Heart right ventricle (tissue), 16 donors: ENCODE results near the gene KRTAP10-6. TPM values are rescaled to one million over a fixed set of nuclear protein-coding genes. Genes with fewer than 3 reads are reported as not detected.
"Not testable (repeated sequence)": the region's sequence is repeated elsewhere in the genome, so short reads cannot be mapped to it uniquely, and the experiment has no call there.

Experiments used
- ATAC-seq, 8 donors: fragments of 200-7000 bp; cut with Tn5 transposase; one replicate each; pipeline ENCODE4 v1.9.1; 2020; ENCODE audit warnings: mild to moderate bottlenecking in 8 of 8, moderate library complexity in 8 of 8, moderate number of reproducible peaks in 1 of 8
- DNase-seq, 2 donors: peaks; one replicate each; pipeline ENCODE4 v3.0.0-alpha.2; 2020
- H3K27ac ChIP-seq, 10 donors: fragments of 200-600 bp; sonication (generic) in 2 of 10; one replicate each; pipeline versions ENCODE4 v1.5.0 to v1.8.0; 2020 to 2022; ENCODE audit warnings: mild to moderate bottlenecking in 3 of 10
- H3K27me3 ChIP-seq, 7 donors: fragments of 200-600 bp; one replicate each; pipeline ENCODE4 v1.8.0; 2021 to 2022; ENCODE audit warnings: mild to moderate bottlenecking in 2 of 7
- H3K36me3 ChIP-seq, 9 donors: fragments of 200-600 bp; sonication (generic) in 1 of 9; one replicate each; pipeline versions ENCODE4 v1.5.0 to v1.8.0; 2020 to 2022; ENCODE audit warnings: mild to moderate bottlenecking in 2 of 9
- H3K4me1 ChIP-seq, 9 donors: fragments of 200-600 bp; sonication (generic) in 1 of 9; one replicate each; pipeline versions ENCODE4 v1.5.0 to v1.8.0; 2020 to 2022; ENCODE audit warnings: mild to moderate bottlenecking in 4 of 9
- H3K4me3 ChIP-seq, 10 donors: fragments of 200-600 bp; sonication (generic) in 2 of 10; one replicate each; pipeline versions ENCODE4 v1.5.0 to v1.8.0; 2020 to 2022; ENCODE audit warnings: mild to moderate bottlenecking in 7 of 10, moderate library complexity in 2 of 10
- H3K9me3 ChIP-seq, 11 donors: fragments of 200-600 bp in 10 of 11; sonication (generic) in 2 of 11; one replicate each; pipeline versions ENCODE4 v1.5.0 to v1.8.0; 2013 to 2022; ENCODE audit warnings: mild to moderate bottlenecking in 2 of 11, control low read depth in 1 of 11, moderate library complexity in 1 of 11
- WGBS, 2 donors: extraction: QIAGEN DNeasy Blood & Tissue Kit; methylation state at CpG; one replicate each; pipeline ENCODE4 v1.1.7; 2013; ENCODE audit warnings: inconsistent platforms in 1 of 2; 5-methylcytosine and 5-hydroxymethylcytosine counted together
- intact Hi-C, 10 donors: fragments of 100-400 bp; cut with DNase I; formaldehyde crosslinking; loops; one replicate each; pipeline versions ENCODE4 v1.11.1 to v1.14.2; 2022
- polyA plus RNA-seq, 2 donors: library from polyadenylated mRNA; stranded (reverse); fragments of 200-250 nt; gene quantifications; one replicate each; pipeline ENCODE4 v1.2.3, GENCODE V29; 2013
- total RNA-seq, 10 donors: library from RNA; stranded (reverse); fragmentation: NEBNext Ultra II Directional in 3 of 10; extraction: Animal tissue kit (Norgen Biotek cat#: 25700) in 3 of 10; gene quantifications; one replicate each; pipeline versions ENCODE4 v1.2.1 to v1.2.4, GENCODE V29; 2021 to 2023
- TF ChIP-seq, protein P1 (sequence below), 9 donors: fragments of 200-600 bp; sonication (generic) in 2 of 9; IDR thresholded peaks; one replicate each; pipeline versions ENCODE4 v1.5.0 to v1.8.0; 2021 to 2022; ENCODE audit warnings: antibody characterized with exemption in 9 of 9, mild to moderate bottlenecking in 5 of 9, moderate library complexity in 1 of 9
- donor health status: Arrhythmogenic right ventricular cardiomyopathy.
- donor health status: ischemic (EF 13 %, LVEDD 7.1; RV severe dilation, severe dysfunction).
- donor health status: healthy with polysubstance abuse.
- donor health status: DM: no; HTN: yes; CAD: no.
- donor health status: DM: no; HTN: no; CAD: no.
- donor health status: ischemic (EF 25% LVEDD 6.9; RV normal size, moderate dysfunction).
- donor health status: ischemic (EF 25% LVEDD 5.7; RV mildly dilated, moderate dysfunction).
- donor health status: healthy.
- donor health status: DM: yes; HTN: yes; CAD: no.
- donor health status: Ischemic cardiomyopathy.
- donor health status: ischemic (EF 35%, LVEDD 5.7; RV mildly dilated, moderate dysfunction).
- donor health status: nonischemic (EF 11% LVEDD 7.7; RV severe dilation, severe dysfunction).
- donor health status: DM: yes; HTN: yes; CAD: no.
- donor health status: PGD.
- donor health status: ischemic (EF 29% LVEDD 5.4; RV normal size, mild dysfunction).
- donor health status: nonischemic (EF 23%, LVEDD 6.1; RV moderate dilation, normal function).

KRTAP10-6 gene
- total and polyA plus RNA-seq, 12 donors, result not detected

DNA sequence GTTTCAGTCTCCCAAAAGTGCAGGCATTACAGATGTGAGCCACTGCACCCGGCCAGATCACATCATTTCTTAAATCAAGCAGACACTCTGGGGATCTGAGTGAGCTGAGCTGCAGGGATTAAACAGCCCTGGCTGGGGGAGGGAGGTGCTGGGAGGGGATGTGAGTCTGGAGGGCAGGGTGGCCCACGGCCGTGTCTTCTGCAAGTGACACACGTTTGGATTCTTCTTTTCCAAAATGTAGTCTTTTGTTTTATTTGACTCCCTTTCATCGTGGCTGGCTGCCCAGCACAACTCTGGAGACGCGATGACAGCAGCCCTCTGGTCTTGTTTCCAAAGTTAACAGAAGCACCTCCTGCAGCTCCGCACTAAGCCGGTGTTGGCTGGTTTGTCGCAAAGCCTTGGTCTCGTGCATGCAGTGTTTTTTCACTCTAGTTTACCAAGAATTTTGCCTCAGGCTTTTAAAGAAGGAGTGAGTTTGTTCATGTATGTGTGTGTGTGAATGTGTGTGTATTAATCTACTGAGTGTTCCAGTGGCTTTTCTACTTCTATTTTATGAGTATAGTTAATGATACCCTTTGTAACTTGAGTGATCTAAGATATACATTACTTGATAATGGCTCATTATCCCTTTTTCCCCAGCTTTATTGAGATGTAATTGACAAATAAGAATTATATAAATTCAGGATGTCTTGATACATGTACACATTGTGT lies 9.1 kb downstream of the KRTAP10-6 start:
- H3K4me1 ChIP-seq, result no peaks in the 10 kb centered on the region
- intact Hi-C loops, result no loop called here
- TF ChIP-seq, protein P1, sequence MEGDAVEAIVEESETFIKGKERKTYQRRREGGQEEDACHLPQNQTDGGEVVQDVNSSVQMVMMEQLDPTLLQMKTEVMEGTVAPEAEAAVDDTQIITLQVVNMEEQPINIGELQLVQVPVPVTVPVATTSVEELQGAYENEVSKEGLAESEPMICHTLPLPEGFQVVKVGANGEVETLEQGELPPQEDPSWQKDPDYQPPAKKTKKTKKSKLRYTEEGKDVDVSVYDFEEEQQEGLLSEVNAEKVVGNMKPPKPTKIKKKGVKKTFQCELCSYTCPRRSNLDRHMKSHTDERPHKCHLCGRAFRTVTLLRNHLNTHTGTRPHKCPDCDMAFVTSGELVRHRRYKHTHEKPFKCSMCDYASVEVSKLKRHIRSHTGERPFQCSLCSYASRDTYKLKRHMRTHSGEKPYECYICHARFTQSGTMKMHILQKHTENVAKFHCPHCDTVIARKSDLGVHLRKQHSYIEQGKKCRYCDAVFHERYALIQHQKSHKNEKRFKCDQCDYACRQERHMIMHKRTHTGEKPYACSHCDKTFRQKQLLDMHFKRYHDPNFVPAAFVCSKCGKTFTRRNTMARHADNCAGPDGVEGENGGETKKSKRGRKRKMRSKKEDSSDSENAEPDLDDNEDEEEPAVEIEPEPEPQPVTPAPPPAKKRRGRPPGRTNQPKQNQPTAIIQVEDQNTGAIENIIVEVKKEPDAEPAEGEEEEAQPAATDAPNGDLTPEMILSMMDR (IDR thresholded peaks at IDR 0.05), result no peak
- 9 to 17% methylated on average over 11 of the region's 11 CpGs for WGBS, 2 donors
- ATAC-seq (peak in 3 of 8 donors; percentile 66 to 78 (median 71)), DNase-seq (no peak)
- peaks cover 0 to 33% (median 3%) of the 10 kb centered on the region in 11 donors for H3K9me3 ChIP-seq
- H3K27me3 ChIP-seq, result peaks cover 0 to 61% (median 22%) of the 10 kb centered on the region in 7 donors
- H3K27ac ChIP-seq, result no peak overlapping the region
- no peak overlapping the region for H3K4me3 ChIP-seq
- no peaks in the 10 kb centered on the region for H3K36me3 ChIP-seq

DNA sequence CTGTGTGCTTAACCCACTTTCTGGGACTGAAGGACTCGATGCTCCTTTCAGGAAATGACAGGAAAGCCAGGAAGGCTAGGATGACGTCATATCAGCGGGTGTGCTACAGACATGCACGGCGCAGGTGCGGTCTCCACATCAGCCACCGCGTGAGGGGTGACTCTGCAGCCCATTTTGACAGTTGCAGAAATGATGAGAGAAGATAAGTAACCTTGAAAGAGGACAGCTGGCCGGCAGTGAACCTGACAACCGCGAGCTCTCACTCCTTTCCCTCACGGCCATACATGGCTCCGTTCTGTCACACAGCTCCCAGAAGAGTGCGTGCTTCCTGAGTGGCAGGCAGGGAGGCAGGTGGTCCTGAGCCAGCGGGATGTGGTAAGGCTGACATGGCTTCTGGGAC lies 10.2 kb downstream of the KRTAP10-6 start:
- TF ChIP-seq, protein P1 (IDR thresholded peaks at IDR 0.05), result no peak

DNA sequence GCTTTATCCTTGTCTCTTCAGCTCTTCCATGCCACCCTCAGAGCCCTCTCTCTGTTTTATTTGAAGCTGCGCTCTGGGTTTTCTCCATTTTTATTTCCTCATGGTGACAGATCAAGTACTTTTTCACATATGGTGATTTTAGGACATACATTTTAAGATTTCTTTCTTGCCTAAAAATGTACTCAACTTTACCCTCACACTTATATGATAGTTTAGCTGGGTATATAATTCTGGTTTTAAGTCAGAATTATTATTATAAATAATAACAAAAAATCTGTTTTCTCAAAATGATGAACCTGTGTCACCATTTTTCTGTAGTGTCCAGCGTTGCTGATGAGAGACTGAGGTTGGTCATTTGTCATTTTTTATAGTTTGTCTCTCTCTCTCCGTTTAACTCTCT lies 11.1 kb downstream of the KRTAP10-6 start:
- TF ChIP-seq, protein P1 (IDR thresholded peaks at IDR 0.05), result no peak
- H3K4me1 ChIP-seq, result no peaks in the 10 kb centered on the region
- H3K4me3 ChIP-seq, result no peak overlapping the region
- DNase-seq (no peak), ATAC-seq (no peak)
- no peaks in the 10 kb centered on the region for H3K36me3 ChIP-seq
- H3K9me3 ChIP-seq, result peaks cover 0 to 44% (median 18%) of the 10 kb centered on the region in 11 donors
- intact Hi-C loops, result no loop called here
- no peak overlapping the region for H3K27ac ChIP-seq
- H3K27me3 ChIP-seq, result peaks cover 0 to 50% (median 17%) of the 10 kb centered on the region in 7 donors
- WGBS, 2 donors, result 84 to 89% methylated on average over 3 of the region's 3 CpGs

More for the DNA sequence above, 10.2 kb downstream of the KRTAP10-6 start:
- WGBS, 2 donors, result 51 to 63% methylated on average over 15 of the region's 15 CpGs
- ATAC-seq, result no peak
- H3K4me1 ChIP-seq, result no peaks in the 10 kb centered on the region
- H3K27ac ChIP-seq, result no peak overlapping the region
- no peak for DNase-seq
- H3K36me3 ChIP-seq, result no peaks in the 10 kb centered on the region
- peaks cover 0 to 41% (median 11%) of the 10 kb centered on the region in 11 donors for H3K9me3 ChIP-seq
- intact Hi-C loops, result no loop called here
- H3K27me3 ChIP-seq, result peaks cover 0 to 58% (median 22%) of the 10 kb centered on the region in 7 donors
- no peak overlapping the region for H3K4me3 ChIP-seq

DNA sequence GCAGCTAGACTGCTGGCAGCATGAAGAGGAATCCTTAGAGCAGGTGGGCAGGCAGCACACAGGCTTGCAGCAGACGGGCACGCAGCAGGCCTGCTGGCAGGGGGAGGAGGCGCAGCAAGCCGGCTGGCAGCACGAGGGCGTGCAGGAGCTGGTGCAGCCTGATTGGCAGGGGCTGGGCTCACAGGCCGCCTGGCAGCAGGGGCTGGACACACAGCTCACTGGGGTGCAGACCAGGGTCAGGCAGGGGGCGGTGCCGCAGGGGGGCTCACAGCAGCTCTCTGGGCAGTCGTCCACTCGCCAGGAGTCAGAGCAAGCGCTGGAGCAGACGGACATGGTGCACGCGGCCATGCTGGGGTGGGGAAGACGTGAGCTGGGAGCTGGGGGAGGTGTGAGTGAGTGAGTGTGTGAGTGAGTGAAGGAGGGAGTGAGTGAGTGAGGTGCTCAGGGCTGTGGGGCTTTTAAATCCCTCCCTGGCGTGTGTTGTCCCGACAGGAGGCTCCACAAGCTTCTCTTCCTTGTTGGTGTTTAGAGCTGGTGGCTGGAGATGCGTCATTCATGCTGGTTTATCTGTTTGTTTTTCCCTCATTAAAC lies 12.0 kb downstream of the KRTAP10-6 start, which contains the start of gene KRTAP10-5:
TSS of gene KRTAP10-5 (minus strand) at position 374 of the 591 bp plus-strand sequence. CDS start at position 348, 26 bp downstream.
- H3K4me1 ChIP-seq, H3K36me3 ChIP-seq, H3K27ac ChIP-seq, H3K4me3 ChIP-seq, DNase-seq, intact Hi-C loops: not testable (repeated sequence)
- Histone ChIP-seq H3K9me3 (peaks cover 0 to 40% (median 18%) of the 10 kb centered on the region in 11 donors), H3K27me3 (peaks cover 0 to 43% (median 9%) of the 10 kb centered on the region in 7 donors)
- peak in 1 of 8 donors; percentile 41 for ATAC-seq
- 37 to 41% methylated on average over 19 of the region's 19 CpGs for WGBS, 2 donors

DNA sequence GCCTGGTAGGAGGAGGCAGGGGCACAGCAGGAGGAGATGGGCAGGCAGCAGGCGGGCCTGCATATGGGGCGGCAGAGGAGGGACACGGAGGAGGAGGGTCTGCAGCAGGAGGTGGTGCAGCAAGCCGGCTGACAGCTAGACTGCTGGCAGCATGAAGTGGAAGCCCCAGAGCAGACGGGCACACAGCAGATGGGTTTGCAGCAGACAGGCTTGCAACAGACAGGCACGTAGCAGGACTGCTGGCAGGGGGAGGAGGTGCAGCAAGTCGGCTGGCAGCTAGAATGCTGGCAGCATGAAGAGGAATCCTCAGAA lies 12.5 kb downstream of the KRTAP10-6 start:
- ATAC-seq, result no peak
- Histone ChIP-seq H3K27me3 (peaks cover 0 to 43% (median 6%) of the 10 kb centered on the region in 7 donors), H3K36me3 (no peaks in the 10 kb centered on the region), H3K9me3 (peaks cover 0 to 40% (median 18%) of the 10 kb centered on the region in 11 donors), H3K27ac (no peak overlapping the region), H3K4me1 (no peaks in the 10 kb centered on the region), H3K4me3 (no peak overlapping the region)
- 63 to 70% methylated on average over 6 to 7 of the region's 7 CpGs for WGBS, 2 donors
- intact Hi-C loops, result no loop called here
- TF ChIP-seq, protein P1 (IDR thresholded peaks at IDR 0.05), result no peak
- DNase-seq, result no peak
